H9 (cell line): ENCODE data around the gene COQ10B. TPM values are rescaled to one million over a fixed set of nuclear protein-coding genes. Genes with fewer than 3 reads are reported as not detected.

Source experiments
- DNase-seq: peaks from one replicate; pipeline ENCODE4 v3.0.0-alpha.2; 2017
- H2AFZ ChIP-seq: one replicate; pipeline ENCODE4 v1.6.1; 2013; ENCODE audit warnings: mild to moderate bottlenecking, low read length, control low read depth, moderate library complexity
- H2AK5ac ChIP-seq: 2 replicates; pipeline ENCODE4 v1.6.1; 2013; ENCODE audit warnings: low read length, control low read depth, mixed read lengths; ENCODE audit not compliant: insufficient read length
- H2BK120ac ChIP-seq: one replicate; pipeline ENCODE4 v1.6.1; 2013; ENCODE audit warnings: low read depth, mild to moderate bottlenecking, low read length, control low read depth, inconsistent platforms; ENCODE audit not compliant: poor library complexity, severe bottlenecking
- H2BK12ac ChIP-seq: 2 replicates; pipeline ENCODE4 v1.6.1; 2013; ENCODE audit warnings: low read length, control low read depth, mixed read lengths, low read depth; ENCODE audit not compliant: insufficient read length
- H2BK15ac ChIP-seq: 2 replicates; pipeline ENCODE4 v1.6.1; 2013; ENCODE audit warnings: low read depth, low read length, control low read depth
- H2BK20ac ChIP-seq: one replicate; pipeline ENCODE4 v1.6.1; 2013; ENCODE audit warnings: low read depth, mild to moderate bottlenecking, low read length, control low read depth, inconsistent platforms; ENCODE audit not compliant: poor library complexity, severe bottlenecking
- H2BK5ac ChIP-seq: 2 replicates; pipeline ENCODE4 v1.6.1; 2013; ENCODE audit warnings: low read length, control low read depth, mixed read lengths; ENCODE audit not compliant: insufficient read length
- H3K14ac ChIP-seq: 2 replicates; pipeline ENCODE4 v1.6.1; 2013; ENCODE audit warnings: low read length, control low read depth; ENCODE audit not compliant: insufficient read depth
- H3K18ac ChIP-seq: 2 replicates; pipeline ENCODE4 v1.6.1; 2013; ENCODE audit warnings: low read depth, mild to moderate bottlenecking, mixed read lengths, low read length, control low read depth; ENCODE audit not compliant: insufficient read length
- H3K23ac ChIP-seq: 2 replicates; pipeline ENCODE4 v1.6.1; 2013; ENCODE audit warnings: low read length, control low read depth, mixed read lengths, low read depth; ENCODE audit not compliant: insufficient read length
- H3K23me2 ChIP-seq: 2 replicates; pipeline ENCODE4 v1.6.1; 2013; ENCODE audit warnings: low read depth, mild to moderate bottlenecking, mixed read lengths, low read length, control low read depth; ENCODE audit not compliant: insufficient read length, poor library complexity, severe bottlenecking
- H3K27ac ChIP-seq: 2 replicates; pipeline ENCODE4 v1.5.1; 2013; ENCODE audit warnings: low read length, control low read depth, mixed read lengths, low read depth; ENCODE audit not compliant: insufficient read length
- H3K27me3 ChIP-seq: 2 replicates; pipeline ENCODE4 v1.6.1; 2013; ENCODE audit warnings: low read length, control low read depth, inconsistent platforms; ENCODE audit not compliant: insufficient read depth
- H3K4ac ChIP-seq: 2 replicates; pipeline ENCODE4 v1.6.1; 2013; ENCODE audit warnings: low read depth, mild to moderate bottlenecking, control low read depth, inconsistent platforms, low read length, moderate library complexity
- H3K4me1 ChIP-seq: 2 replicates; pipeline ENCODE4 v1.6.1; 2013; ENCODE audit warnings: low read length, control low read depth, inconsistent platforms; ENCODE audit not compliant: insufficient read depth
- H3K4me2 ChIP-seq: 2 replicates; pipeline ENCODE4 v1.6.1; 2013; ENCODE audit warnings: low read length, control low read depth, mixed read lengths; ENCODE audit not compliant: insufficient read length, insufficient read depth
- H3K56ac ChIP-seq: 2 replicates; pipeline ENCODE4 v1.6.1; 2013; ENCODE audit warnings: low read depth, mild to moderate bottlenecking, mixed read lengths, low read length, control low read depth; ENCODE audit not compliant: insufficient read length
- H3K79me1 ChIP-seq: 2 replicates; pipeline ENCODE4 v1.6.1; 2013; ENCODE audit warnings: low read depth, mild to moderate bottlenecking, moderate library complexity, low read length, control low read depth, inconsistent platforms; ENCODE audit not compliant: insufficient read depth, poor library complexity, severe bottlenecking
- H3K79me2 ChIP-seq: 2 replicates; pipeline ENCODE4 v1.6.1; 2013; ENCODE audit warnings: low read length, control low read depth, inconsistent platforms; ENCODE audit not compliant: insufficient read depth
- H3K9ac ChIP-seq: 2 replicates; pipeline ENCODE4 v1.6.1; 2013; ENCODE audit warnings: low read length, control low read depth, mixed read lengths; ENCODE audit not compliant: insufficient read length; ENCODE audit errors: extremely low read depth
- H3K9me3 ChIP-seq: one replicate; pipeline ENCODE4 v1.6.1; 2013; ENCODE audit warnings: low read depth, low read length, inconsistent platforms; ENCODE audit not compliant: control insufficient read depth
- H3T11ph ChIP-seq: one replicate; pipeline ENCODE4 v1.6.1; 2013; ENCODE audit warnings: mild to moderate bottlenecking, low read length, control low read depth, inconsistent platforms
- H4K20me1 ChIP-seq: one replicate; pipeline ENCODE4 v1.6.1; 2013; ENCODE audit not compliant: control insufficient read depth, insufficient read length, insufficient read depth
- H4K5ac ChIP-seq: 2 replicates; pipeline ENCODE4 v1.6.1; 2013; ENCODE audit warnings: low read depth, mild to moderate bottlenecking, mixed read lengths, low read length, control low read depth; ENCODE audit not compliant: insufficient read length
- H4K8ac ChIP-seq: replicated peaks from 2 replicates; pipeline ENCODE4 v1.6.1; 2013; ENCODE audit warnings: low read length, control low read depth, mixed read lengths, low read depth; ENCODE audit not compliant: insufficient read length
- H4K91ac ChIP-seq: 2 replicates; pipeline ENCODE4 v1.6.1; 2013; ENCODE audit warnings: low read depth, mild to moderate bottlenecking, moderate library complexity, mixed read lengths, low read length, control low read depth; ENCODE audit not compliant: insufficient read length
- H3K27ac Mint-ChIP-seq, 3 experiments: 2 replicates in 2 of 3; 3 replicates in 1 of 3; pipeline ENCODE4 v1.8.0; 2020 to 2021; ENCODE audit warnings: mixed read lengths in 3 of 3, mild to moderate bottlenecking in 1 of 3, moderate library complexity in 1 of 3
- H3K27me3 Mint-ChIP-seq: 2 replicates; pipeline ENCODE4 v1.8.0; 2021; ENCODE audit warnings: low read depth, mild to moderate bottlenecking, moderate library complexity, mixed read lengths
- H3K36me3 Mint-ChIP-seq, 3 experiments: 2 replicates in 2 of 3; 3 replicates in 1 of 3; pipeline ENCODE4 v1.8.0; 2020 to 2021; ENCODE audit warnings: low read depth in 3 of 3, mixed read lengths in 3 of 3; ENCODE audit not compliant: insufficient read depth in 1 of 3
- H3K4me1 Mint-ChIP-seq, 2 experiments: 2 replicates each; pipeline ENCODE4 v1.8.0; 2020; ENCODE audit warnings: mixed read lengths in 2 of 2
- H3K4me3 Mint-ChIP-seq, 2 experiments: 2 replicates in 1 of 2; 3 replicates in 1 of 2; pipeline ENCODE4 v1.8.0; 2020 to 2021; ENCODE audit warnings: mild to moderate bottlenecking in 2 of 2, mixed read lengths in 2 of 2, moderate library complexity in 1 of 2
- H3K9me3 Mint-ChIP-seq, 2 experiments: 2 replicates in 1 of 2; 3 replicates in 1 of 2; pipeline ENCODE4 v1.8.0; 2020; ENCODE audit warnings: mild to moderate bottlenecking in 2 of 2, mixed read lengths in 2 of 2, moderate library complexity in 1 of 2
- WGBS: extraction: QIAGEN DNeasy Blood & Tissue Kit; methylation state at CpG from one replicate; pipeline ENCODE4 v1.1.7; 2013; ENCODE audit warnings: missing lambda C conversion rate, low lambda C conversion rate, mixed read lengths; ENCODE audit not compliant: insufficient read length; ENCODE audit errors: extremely low coverage; 5-methylcytosine and 5-hydroxymethylcytosine counted together
- total RNA-seq: library from RNA; stranded (reverse); gene quantifications from 2 replicates; pipeline ENCODE4 v1.2.1, GENCODE V29; 2021
- TF ChIP-seq, protein P1 (sequence below): fragments of 200-600 bp; sonication (generic); conservative IDR thresholded peaks from 3 replicates; pipeline ENCODE4 v1.8.0; 2021; ENCODE audit warnings: antibody characterized with exemption, mild to moderate bottlenecking

COQ10B gene
- total RNA-seq, 1 experiment from 2014 or later, result 16.2 TPM

DNA sequence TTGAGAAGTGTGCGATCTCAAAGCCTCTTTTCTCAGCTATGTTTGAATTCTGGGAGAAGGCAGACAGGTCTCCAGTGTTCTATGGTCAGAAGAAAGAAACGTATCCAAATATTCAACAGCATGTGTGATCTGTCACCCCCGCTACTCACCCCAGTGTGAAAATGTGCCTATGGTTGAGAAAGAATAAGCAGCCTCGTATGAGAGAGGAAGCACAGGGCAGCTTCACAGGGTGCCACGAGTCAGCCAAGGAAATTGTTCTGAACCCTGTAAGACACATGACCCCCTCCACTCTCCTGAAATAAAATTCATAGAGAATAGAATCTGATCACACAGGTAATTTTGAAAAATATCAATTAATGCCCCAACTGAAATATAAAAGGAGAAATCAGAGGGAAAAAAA lies 10.5 kb upstream of the COQ10B start:
- H4K91ac ChIP-seq, result no peak overlapping the region
- TF ChIP-seq, protein P1, sequence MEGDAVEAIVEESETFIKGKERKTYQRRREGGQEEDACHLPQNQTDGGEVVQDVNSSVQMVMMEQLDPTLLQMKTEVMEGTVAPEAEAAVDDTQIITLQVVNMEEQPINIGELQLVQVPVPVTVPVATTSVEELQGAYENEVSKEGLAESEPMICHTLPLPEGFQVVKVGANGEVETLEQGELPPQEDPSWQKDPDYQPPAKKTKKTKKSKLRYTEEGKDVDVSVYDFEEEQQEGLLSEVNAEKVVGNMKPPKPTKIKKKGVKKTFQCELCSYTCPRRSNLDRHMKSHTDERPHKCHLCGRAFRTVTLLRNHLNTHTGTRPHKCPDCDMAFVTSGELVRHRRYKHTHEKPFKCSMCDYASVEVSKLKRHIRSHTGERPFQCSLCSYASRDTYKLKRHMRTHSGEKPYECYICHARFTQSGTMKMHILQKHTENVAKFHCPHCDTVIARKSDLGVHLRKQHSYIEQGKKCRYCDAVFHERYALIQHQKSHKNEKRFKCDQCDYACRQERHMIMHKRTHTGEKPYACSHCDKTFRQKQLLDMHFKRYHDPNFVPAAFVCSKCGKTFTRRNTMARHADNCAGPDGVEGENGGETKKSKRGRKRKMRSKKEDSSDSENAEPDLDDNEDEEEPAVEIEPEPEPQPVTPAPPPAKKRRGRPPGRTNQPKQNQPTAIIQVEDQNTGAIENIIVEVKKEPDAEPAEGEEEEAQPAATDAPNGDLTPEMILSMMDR, result no peak
- no peak overlapping the region for H2BK12ac ChIP-seq
- no peak overlapping the region for H3K18ac ChIP-seq
- H3K79me2 ChIP-seq, result no peaks in the 10 kb centered on the region
- no peak overlapping the region for H2BK20ac ChIP-seq
- H2BK120ac ChIP-seq, result no peak overlapping the region
- DNase-seq, result no peak
- H3K4ac ChIP-seq, result no peak overlapping the region
- Mint-ChIP-seq H3K4me3 (no peak overlapping the region), H3K27ac (no peak overlapping the region), H3K9me3 (no peaks in the 10 kb centered on the region), H3K36me3 (no peaks in the 10 kb centered on the region), H3K4me1 (no peaks in the 10 kb centered on the region), H3K27me3 (no peaks in the 10 kb centered on the region)
- WGBS, result no CpG with 5 or more reads among the region's 5 CpGs
- no peak overlapping the region for H3K27ac ChIP-seq
- no peak overlapping the region for H3T11ph ChIP-seq
- no peaks in the 10 kb centered on the region for H3K23me2 ChIP-seq
- no peaks in the 10 kb centered on the region for H3K4me1 ChIP-seq
- no peak overlapping the region for H2BK5ac ChIP-seq
- no peaks in the 10 kb centered on the region for H3K9me3 ChIP-seq
- no peaks in the 10 kb centered on the region for H4K20me1 ChIP-seq
- no peak overlapping the region for H2AK5ac ChIP-seq
- no peak overlapping the region for H2AFZ ChIP-seq
- H3K14ac ChIP-seq, result no peak overlapping the region
- H2BK15ac ChIP-seq, result no peak overlapping the region
- no peak overlapping the region for H4K5ac ChIP-seq
- H3K23ac ChIP-seq, result no peak overlapping the region
- H3K56ac ChIP-seq, result no peak overlapping the region
- H3K79me1 ChIP-seq, result no peaks in the 10 kb centered on the region
- no peaks in the 10 kb centered on the region for H3K27me3 ChIP-seq
- H4K8ac ChIP-seq, result no peak overlapping the region
- H3K4me2 ChIP-seq, result no peak overlapping the region
- no peak overlapping the region for H3K9ac ChIP-seq
